Kidney (tissue), 14 donors: ENCODE data around the gene RTL5. TPM values are rescaled to one million over a fixed set of nuclear protein-coding genes. Genes with fewer than 3 reads are reported as not detected.

Experiments used
- DNase-seq, 5 donors: peaks; one replicate each; pipeline ENCODE4 v3.0.0-alpha.2; 2013 to 2020
- FAIRE-seq: peaks from 2 replicates; lab custom pipeline; 2012; peaks lifted over from hg19 to GRCh38; lab: Jason Lieb, UNC
- H3K27ac ChIP-seq, 2 donors: one replicate each; pipeline ENCODE4 v1.7.0; 2013; ENCODE audit warnings: low read depth in 2 of 2, low read length in 2 of 2, inconsistent platforms in 1 of 2
- H3K27me3 ChIP-seq: one replicate; pipeline ENCODE4 v1.7.1; 2013; ENCODE audit warnings: low read length, inconsistent platforms; ENCODE audit not compliant: control insufficient read depth, insufficient read depth
- H3K36me3 ChIP-seq, 3 donors: one replicate each; pipeline versions ENCODE4 v1.7.0 to v1.7.1; 2013; ENCODE audit warnings: low read length in 3 of 3, control low read depth in 1 of 3, inconsistent platforms in 1 of 3; ENCODE audit not compliant: insufficient read depth in 3 of 3, control insufficient read depth in 2 of 3
- H3K4me1 ChIP-seq, 3 donors: one replicate each; pipeline versions ENCODE4 v1.7.0 to v1.7.1; 2013; ENCODE audit warnings: low read length in 3 of 3, inconsistent platforms in 1 of 3, low read depth in 1 of 3; ENCODE audit not compliant: control insufficient read depth in 2 of 3, insufficient read depth in 2 of 3
- H3K4me3 ChIP-seq, 3 donors: one replicate each; pipeline versions ENCODE4 v1.7.0 to v1.8.1; 2013; ENCODE audit warnings: low read length in 3 of 3, control low read depth in 1 of 3, inconsistent platforms in 1 of 3
- H3K9ac ChIP-seq, 3 donors: one replicate each; pipeline versions ENCODE4 v1.7.0 to v1.7.1; 2013; ENCODE audit warnings: low read length in 3 of 3, control low read depth in 1 of 3, inconsistent platforms in 1 of 3
- H3K9me3 ChIP-seq, 3 donors: one replicate each; pipeline versions ENCODE4 v1.7.0 to v1.7.1; 2013; ENCODE audit warnings: low read length in 3 of 3, control low read depth in 1 of 3, inconsistent platforms in 1 of 3; ENCODE audit not compliant: control insufficient read depth in 2 of 3, insufficient read depth in 1 of 3
- intact Hi-C: fragments of 100-400 bp; cut with DNase I; formaldehyde crosslinking; loops from one replicate; pipeline ENCODE4 v1.11.1; 2022
- polyA plus RNA-seq: library from polyadenylated mRNA; stranded (reverse); fragments of 350-450 nt; fragmentation: Illumina TruSeq; extraction: RNeasy Lipid Tissue Mini Kit (QIAGEN cat#74804); gene quantifications from one replicate; pipeline ENCODE4 v1.2.3, GENCODE V29; 2014; ENCODE audit warnings: low read depth, low replicate concordance; ENCODE audit not compliant: insufficient read depth
- total RNA-seq: library from RNA; stranded (reverse); fragmentation: NEBNext Ultra II Directional; extraction: Animal tissue kit (Norgen Biotek cat#: 25700); gene quantifications from one replicate; pipeline ENCODE4 v1.2.1, GENCODE V29; 2021
- TF ChIP-seq, protein P1 (sequence below): IDR thresholded peaks from 3 replicates; pipeline ENCODE4 v1.5.1; 2012; ENCODE audit warnings: mild to moderate bottlenecking, moderate library complexity, borderline replicate concordance; ENCODE audit not compliant: insufficient read depth; ENCODE audit errors: extremely low read depth
- donor health status: control.
- donor health status: control.
- donor health status: control.
- donor health status: control.
- donor health status: control.
- donor health status: DM: yes; HTN: yes; CAD: no.
- donor health status: Normal renal cell carcinoma (clear cell type).

The RTL5 gene
- total and polyA plus RNA-seq, 2 donors from 2014 or later: 5.7 to 6.9 TPM

DNA sequence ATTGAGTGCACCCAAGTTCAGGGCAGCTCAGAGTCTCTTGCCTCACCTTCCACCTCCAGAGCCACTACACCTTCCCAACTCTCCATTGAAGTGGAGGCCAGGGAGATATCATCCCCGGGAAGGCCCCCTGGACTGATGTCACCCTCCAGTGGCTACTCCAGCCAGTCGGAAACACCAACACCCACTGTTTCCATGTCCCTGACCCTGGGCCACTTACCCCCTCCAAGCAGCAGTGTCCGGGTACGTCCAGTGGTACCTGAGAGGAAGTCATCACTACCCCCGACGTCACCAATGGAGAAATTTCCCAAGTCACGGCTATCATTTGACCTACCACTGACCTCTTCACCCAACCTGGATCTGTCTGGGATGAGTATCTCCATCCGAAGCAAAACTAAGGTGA is 7.8 kb upstream of the RTL5 start:
- FAIRE-seq (no peak), DNase-seq (no peak)
- Histone ChIP-seq H3K9ac (no peak overlapping the region), H3K27ac (no peak overlapping the region), H3K27me3 (peaks cover 2% of the 10 kb centered on the region), H3K36me3 (no peaks in the 10 kb centered on the region), H3K4me3 (no peak overlapping the region), H3K4me1 (no peaks in the 10 kb centered on the region), H3K9me3 (no peaks in the 10 kb centered on the region)
- intact Hi-C loops: no loop called here
- TF ChIP-seq, protein P1, sequence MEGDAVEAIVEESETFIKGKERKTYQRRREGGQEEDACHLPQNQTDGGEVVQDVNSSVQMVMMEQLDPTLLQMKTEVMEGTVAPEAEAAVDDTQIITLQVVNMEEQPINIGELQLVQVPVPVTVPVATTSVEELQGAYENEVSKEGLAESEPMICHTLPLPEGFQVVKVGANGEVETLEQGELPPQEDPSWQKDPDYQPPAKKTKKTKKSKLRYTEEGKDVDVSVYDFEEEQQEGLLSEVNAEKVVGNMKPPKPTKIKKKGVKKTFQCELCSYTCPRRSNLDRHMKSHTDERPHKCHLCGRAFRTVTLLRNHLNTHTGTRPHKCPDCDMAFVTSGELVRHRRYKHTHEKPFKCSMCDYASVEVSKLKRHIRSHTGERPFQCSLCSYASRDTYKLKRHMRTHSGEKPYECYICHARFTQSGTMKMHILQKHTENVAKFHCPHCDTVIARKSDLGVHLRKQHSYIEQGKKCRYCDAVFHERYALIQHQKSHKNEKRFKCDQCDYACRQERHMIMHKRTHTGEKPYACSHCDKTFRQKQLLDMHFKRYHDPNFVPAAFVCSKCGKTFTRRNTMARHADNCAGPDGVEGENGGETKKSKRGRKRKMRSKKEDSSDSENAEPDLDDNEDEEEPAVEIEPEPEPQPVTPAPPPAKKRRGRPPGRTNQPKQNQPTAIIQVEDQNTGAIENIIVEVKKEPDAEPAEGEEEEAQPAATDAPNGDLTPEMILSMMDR: no peak

DNA sequence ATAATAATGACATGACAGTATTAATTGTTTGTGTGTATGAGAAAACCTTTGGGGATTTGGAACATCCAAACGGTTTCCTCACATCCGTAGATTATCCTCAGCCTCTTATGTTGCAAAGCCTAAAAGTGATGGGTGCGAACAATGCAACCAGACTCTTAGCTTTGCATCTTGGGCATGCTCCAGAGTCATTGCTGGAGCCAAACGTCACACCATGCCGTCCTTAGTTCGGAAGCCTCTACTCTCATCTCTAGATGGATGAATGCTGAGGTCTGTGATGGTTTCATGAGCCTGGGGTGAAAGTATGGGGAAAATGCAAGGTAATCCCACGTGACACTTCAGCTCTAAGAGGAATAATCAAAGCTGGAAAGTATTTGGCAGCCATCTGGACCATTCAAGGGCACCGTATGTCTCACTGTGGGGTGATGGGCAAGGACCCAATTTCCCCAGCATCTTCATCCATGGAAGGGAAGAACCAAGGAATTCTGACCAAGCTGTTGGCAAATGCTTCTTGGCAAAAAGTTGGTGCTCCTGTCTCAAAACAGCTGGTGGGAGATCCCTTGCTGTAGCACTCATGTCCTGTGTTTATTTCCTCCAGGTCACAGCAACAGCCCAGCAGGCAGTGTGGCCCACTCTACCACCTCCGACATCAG is 6.3 kb upstream of the RTL5 start:
- no peaks in the 10 kb centered on the region for H3K9me3 ChIP-seq
- H3K36me3 ChIP-seq: no peaks in the 10 kb centered on the region
- intact Hi-C loops: no loop called here
- TF ChIP-seq, protein P1: no peak
- no peak overlapping the region for H3K4me3 ChIP-seq
- no peaks in the 10 kb centered on the region for H3K4me1 ChIP-seq
- FAIRE-seq (no peak), DNase-seq (no peak)
- no peak overlapping the region for H3K9ac ChIP-seq
- no peak overlapping the region for H3K27ac ChIP-seq
- H3K27me3 ChIP-seq: peaks cover 4% of the 10 kb centered on the region

DNA sequence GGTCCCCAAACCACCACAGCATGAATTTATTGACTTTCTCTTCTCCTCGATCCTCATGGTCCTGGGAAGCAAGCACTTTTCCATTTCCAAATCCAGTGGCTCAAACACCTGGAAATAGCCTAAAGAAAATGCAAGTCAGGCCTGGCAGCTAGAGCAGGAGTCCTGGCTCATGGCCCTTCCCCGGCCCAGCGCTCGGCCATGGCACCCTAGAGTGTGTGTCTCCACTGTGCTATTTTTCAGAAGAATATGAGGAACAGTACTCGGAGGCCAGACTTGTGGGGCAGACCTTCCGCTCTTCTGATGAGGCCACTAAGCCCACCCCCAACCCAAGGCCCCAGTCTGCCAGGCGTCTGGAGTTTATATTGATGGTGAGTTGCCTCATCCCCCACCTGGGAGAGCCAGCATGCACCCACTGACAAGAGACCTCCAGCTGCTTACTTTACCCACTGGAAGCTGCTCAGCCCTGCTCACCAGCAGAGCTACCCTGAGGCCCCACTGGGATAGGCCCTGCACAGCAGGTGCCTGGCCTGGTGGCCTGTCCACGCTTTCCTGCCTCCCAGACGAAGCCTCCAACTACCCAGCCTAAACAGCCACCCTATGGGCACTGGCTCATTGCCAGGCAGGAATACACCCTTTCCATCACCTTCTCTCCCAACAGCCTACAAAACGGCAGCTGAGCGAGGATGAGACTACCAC is 2.3 kb upstream of the RTL5 start:
- Histone ChIP-seq H3K9me3 (no peaks in the 10 kb centered on the region), H3K36me3 (no peaks in the 10 kb centered on the region), H3K4me1 (peaks cover 0 to 3% (median 0%) of the 10 kb centered on the region in 3 donors), H3K9ac (no peak overlapping the region), H3K27ac (no peak overlapping the region), H3K4me3 (no peak overlapping the region), H3K27me3 (peaks cover 6% of the 10 kb centered on the region)
- FAIRE-seq (no peak), DNase-seq (no peak)
- intact Hi-C loops: no loop called here
- TF ChIP-seq, protein P1: no peak
